GM23248 (cell line): ENCODE results near the gene UBAC1. TPM values are rescaled to one million over a fixed set of nuclear protein-coding genes. Genes with fewer than 3 reads are reported as not detected.

ENCODE experiments used
- DNase-seq: peaks from one replicate; pipeline ENCODE4 v3.0.0-alpha.2; 2015
- H2AFZ ChIP-seq: fragments of 200-600 bp; sonication (generic); 2 replicates; pipeline ENCODE4 v1.6.1; 2016; ENCODE audit warnings: antibody characterized with exemption
- H3F3A ChIP-seq: fragments of 200-600 bp; sonication (generic); 2 replicates; pipeline ENCODE4 v1.6.1; 2016; ENCODE audit warnings: mild to moderate bottlenecking, antibody characterized with exemption, mixed run types; ENCODE audit not compliant: insufficient read depth
- H3K27ac ChIP-seq: fragments of 200-600 bp; sonication (generic); 2 replicates; pipeline ENCODE4 v1.5.1; 2016; ENCODE audit warnings: mild to moderate bottlenecking
- H3K27me3 ChIP-seq: fragments of 200-600 bp; sonication (generic); replicated peaks from 2 replicates; pipeline ENCODE4 v1.6.1; 2016; ENCODE audit warnings: mild to moderate bottlenecking; ENCODE audit not compliant: insufficient read depth
- H3K36me3 ChIP-seq: fragments of 200-600 bp; sonication (generic); 2 replicates; pipeline ENCODE4 v1.6.1; 2016; ENCODE audit warnings: low read depth, mild to moderate bottlenecking
- H3K4me1 ChIP-seq: fragments of 200-600 bp; sonication (generic); 2 replicates; pipeline ENCODE4 v1.6.1; 2016; ENCODE audit warnings: mild to moderate bottlenecking; ENCODE audit not compliant: insufficient read depth
- H3K4me2 ChIP-seq: fragments of 200-600 bp; sonication (generic); one replicate; pipeline ENCODE4 v1.6.1; 2016; ENCODE audit warnings: mild to moderate bottlenecking; ENCODE audit not compliant: unreplicated experiment
- H3K4me3 ChIP-seq: fragments of 200-600 bp; sonication (generic); 2 replicates; pipeline ENCODE4 v1.5.1; 2016; ENCODE audit warnings: mild to moderate bottlenecking
- H3K79me2 ChIP-seq: fragments of 200-600 bp; sonication (generic); 2 replicates; pipeline ENCODE4 v1.6.1; 2016; ENCODE audit warnings: mild to moderate bottlenecking; ENCODE audit not compliant: insufficient read depth
- H3K9ac ChIP-seq: fragments of 200-600 bp; sonication (generic); 2 replicates; pipeline ENCODE4 v1.6.1; 2016; ENCODE audit warnings: mild to moderate bottlenecking
- H3K9me2 ChIP-seq: fragments of 200-600 bp; sonication (generic); 2 replicates; pipeline ENCODE4 v1.6.1; 2016; ENCODE audit warnings: mixed run types, mild to moderate bottlenecking, moderate library complexity; ENCODE audit not compliant: insufficient read depth
- H3K9me3 ChIP-seq: fragments of 200-600 bp; sonication (generic); one replicate; pipeline ENCODE4 v1.6.1; 2017; ENCODE audit warnings: low read depth
- H4K20me1 ChIP-seq: fragments of 200-600 bp; sonication (generic); 2 replicates; pipeline ENCODE4 v1.6.0; 2016; ENCODE audit not compliant: insufficient read depth
- EZH2 ChIP-seq: fragments of 200-600 bp; sonication (generic); IDR thresholded peaks from 2 replicates; pipeline ENCODE4 v1.6.1; 2018; ENCODE audit warnings: antibody characterized with exemption, mild to moderate bottlenecking; ENCODE audit not compliant: insufficient read depth, poor library complexity, severe bottlenecking
- EZH2phosphoT487 ChIP-seq: fragments of 200-600 bp; sonication (generic); IDR thresholded peaks from 2 replicates; pipeline ENCODE4 v1.6.1; 2018; ENCODE audit warnings: antibody characterized with exemption, moderate library complexity, mild to moderate bottlenecking, low read depth; ENCODE audit not compliant: insufficient read depth
- WGBS, 2 experiments: methylation state at CpG; one replicate each; pipeline ENCODE4 v1.1.6; 2015 to 2017; ENCODE audit warnings: low lambda C conversion rate in 2 of 2, low coverage in 1 of 2; ENCODE audit errors: missing lambda C conversion rate in 2 of 2; 5-methylcytosine and 5-hydroxymethylcytosine counted together
- in situ Hi-C: fragments of 300-500 bp; cut with MboI; formaldehyde crosslinking; loops from 2 replicates; pipeline ENCODE4 v1.15.0; 2020
- polyA plus RNA-seq: library from polyadenylated mRNA; unstranded; fragments of >200 nt; fragmentation: Nextera tagmentation; extraction: Ambion mirVana; gene quantifications from 2 replicates; pipeline ENCODE4 v1.2.1, GENCODE V29; 2016
- total RNA-seq: library from RNA; depleted of rRNA; stranded (reverse); fragments of >200 nt; shearing (Covaris generic); gene quantifications from 2 replicates; pipeline ENCODE4 v1.2.3, GENCODE V29; 2014

UBAC1 gene
- total and polyA plus RNA-seq, 2 experiments from 2014 or later, result 29.4 to 45.9 TPM

- peak overlapping the region; percentile 85 for H2AFZ ChIP-seq
- no peaks in the 10 kb centered on the region for H4K20me1 ChIP-seq
- H3K27ac ChIP-seq, result no peak overlapping the region
- no peak overlapping the region for H3K4me2 ChIP-seq
- 85 to 87% methylated on average over 13 of the region's 13 CpGs for WGBS, 2 experiments
- H3K27me3 ChIP-seq, result no peaks in the 10 kb centered on the region; the same call in 1 of the 2 replicates
- H3K79me2 ChIP-seq, result no peaks in the 10 kb centered on the region
- H3K36me3 ChIP-seq, result no peaks in the 10 kb centered on the region
- in situ Hi-C loops, result no loop called here
- H3K9me3 ChIP-seq, result no peaks in the 10 kb centered on the region
- TF ChIP-seq EZH2phosphoT487 (no peak), EZH2 (no peak)
- no peak overlapping the region for H3K4me3 ChIP-seq
- H3F3A ChIP-seq, result no peaks in the 10 kb centered on the region
- peaks cover 10% of the 10 kb centered on the region for H3K4me1 ChIP-seq
- peak overlapping the region; percentile 53 for H3K9ac ChIP-seq
- H3K9me2 ChIP-seq, result no peaks in the 10 kb centered on the region
- no peak for DNase-seq
Observed at GRCh38 chr9:135993409-135993742, 32.2 kb upstream of the UBAC1 start.

GRCh38 chr9:135992486-135993408 lies 31.6 kb upstream of the UBAC1 start:
- peak overlapping the region; percentile 53 for H3K9ac ChIP-seq
- no peaks in the 10 kb centered on the region for H4K20me1 ChIP-seq
- no peaks in the 10 kb centered on the region for H3K79me2 ChIP-seq
- TF ChIP-seq EZH2phosphoT487 (no peak), EZH2 (no peak)
- H3K36me3 ChIP-seq, result no peaks in the 10 kb centered on the region
- H3K4me3 ChIP-seq, result peak overlapping the region; percentile 27; the same call in 1 of the 2 replicates
- peak overlapping the region; percentile 85 for H2AFZ ChIP-seq
- H3K27ac ChIP-seq, result no peak overlapping the region
- peak overlapping the region; percentile 48 for H3K4me2 ChIP-seq
- 9 to 13% methylated on average over 28 to 30 of the region's 32 CpGs for WGBS, 2 experiments
- H3K9me2 ChIP-seq, result no peaks in the 10 kb centered on the region
- no peaks in the 10 kb centered on the region for H3F3A ChIP-seq
- in situ Hi-C loops, result no loop called here
- H3K9me3 ChIP-seq, result no peaks in the 10 kb centered on the region
- peak; percentile 87 for DNase-seq
- H3K27me3 ChIP-seq, result no peaks in the 10 kb centered on the region; the same call in 1 of the 2 replicates
- peaks cover 10% of the 10 kb centered on the region for H3K4me1 ChIP-seq

GRCh38 chr9:135991771-135992170 lies 30.6 kb upstream of the UBAC1 start:
- Histone ChIP-seq H3K9ac (no peak overlapping the region), H3K36me3 (no peaks in the 10 kb centered on the region), H2AFZ (no peak overlapping the region), H3K27ac (no peak overlapping the region), H3K9me3 (no peaks in the 10 kb centered on the region), H3K9me2 (no peaks in the 10 kb centered on the region), H3K27me3 (no peaks in the 10 kb centered on the region; the same call in 1 of the 2 replicates), H3K4me2 (no peak overlapping the region), H4K20me1 (no peaks in the 10 kb centered on the region), H3K4me1 (peaks cover 10% of the 10 kb centered on the region), H3F3A (no peaks in the 10 kb centered on the region), H3K4me3 (no peak overlapping the region), H3K79me2 (no peaks in the 10 kb centered on the region)
- DNase-seq, result no peak
- in situ Hi-C loops, result no loop called here
- TF ChIP-seq EZH2 (no peak), EZH2phosphoT487 (no peak)
- 65 to 80% methylated on average over 18 of the region's 18 CpGs for WGBS, 2 experiments

GRCh38 chr9:135990468-135991429 lies 29.6 kb upstream of the UBAC1 start:
- no peaks in the 10 kb centered on the region for H4K20me1 ChIP-seq
- 18 to 35% methylated on average over 10 to 21 of the region's 21 CpGs for WGBS, 2 experiments
- peak; percentile 60 for DNase-seq
- H3K36me3 ChIP-seq, result no peaks in the 10 kb centered on the region
- no peak overlapping the region for H3K27ac ChIP-seq
- H3K4me2 ChIP-seq, result no peak overlapping the region
- H3K9ac ChIP-seq, result no peak overlapping the region
- H3K9me3 ChIP-seq, result no peaks in the 10 kb centered on the region
- no peaks in the 10 kb centered on the region for H3K9me2 ChIP-seq
- H3K79me2 ChIP-seq, result no peaks in the 10 kb centered on the region
- H3K4me1 ChIP-seq, result peaks cover 10% of the 10 kb centered on the region
- in situ Hi-C loops, result no loop called here
- no peaks in the 10 kb centered on the region for H3F3A ChIP-seq
- no peak overlapping the region for H3K4me3 ChIP-seq
- TF ChIP-seq EZH2phosphoT487, result no peak
- TF ChIP-seq EZH2, result no peak
- no peak overlapping the region for H2AFZ ChIP-seq
- no peaks in the 10 kb centered on the region; the same call in 1 of the 2 replicates for H3K27me3 ChIP-seq
